A549 (cell line): ENCODE results near the gene CCDC74A.
"Not testable (repeated sequence)": the region's sequence is repeated elsewhere in the genome, so short reads cannot be mapped to it uniquely, and the experiment has no call there.

Source experiments
- CTCF ChIP-seq: fragments of >200 bp; sonication (Bioruptor Twin); formaldehyde crosslinking; IDR thresholded peaks from 3 replicates; pipeline ENCODE4 v1.5.1; 2016
- E2F6 ChIP-seq: IDR thresholded peaks from 2 replicates; pipeline ENCODE4 v1.6.1; 2012; ENCODE audit warnings: low read depth, borderline replicate concordance
- ESRRA ChIP-seq: fragments of 150-350 bp; IDR thresholded peaks from 2 replicates; pipeline ENCODE4 v1.6.1; 2014; ENCODE audit warnings: mild to moderate bottlenecking, low read length, borderline replicate concordance
- FOXS1 ChIP-seq: fragments of 250-450 bp; sonication (Bioruptor Pico); IDR thresholded peaks from 2 replicates; pipeline ENCODE4 v1.5.0; 2020; ENCODE audit warnings: mild to moderate bottlenecking, moderate library complexity
- RAD21 ChIP-seq, 2 experiments: fragments of >200 bp in 1 of 2; sonication (Bioruptor Twin) in 1 of 2; formaldehyde crosslinking in 1 of 2; IDR thresholded peaks in 1 of 2; conservative IDR thresholded peaks in 1 of 2; 2 replicates in 1 of 2; 3 replicates in 1 of 2; pipeline ENCODE4 v1.6.1; 2012 to 2018; ENCODE audit warnings: inconsistent platforms in 1 of 2

GRCh38 chr2:131504082-131504750 is 23.5 kb upstream of the CCDC74A start:
- not testable (repeated sequence) for TF ChIP-seq CTCF; E2F6; RAD21 (conservative IDR thresholded peaks at IDR 0.05 in 1 of 2, IDR thresholded peaks at IDR 0.05 in 1 of 2); FOXS1 (CRISPR knock-in tag); ESRRA
